Measurements from ENCODE around the gene BTG2.
A peak's percentile ranks its signal among the peaks of the same experiment; 100 is the strongest.
"Not testable (repeated sequence)": the region's sequence is repeated elsewhere in the genome, so short reads cannot be mapped to it uniquely, and the experiment has no call there.

Gene BTG2

GRCh38 chr1:203295796-203296195, 9.5 kb upstream of the BTG2 start:
- no peak for DNase-seq

- no peak for DNase-seq
Measured at GRCh38 chr1:203296460-203297073, 8.8 kb upstream of the BTG2 start.

- no peak for DNase-seq
Measured at GRCh38 chr1:203299169-203299568, 6.2 kb upstream of the BTG2 start.

GRCh38 chr1:203299719-203300429, 5.4 kb upstream of the BTG2 start:
- DNase-seq = not testable (repeated sequence)

- DNase-seq = no peak
Measured at GRCh38 chr1:203300441-203301330, 4.6 kb upstream of the BTG2 start.

GRCh38 chr1:203301331-203301668, 4.0 kb upstream of the BTG2 start:
- DNase-seq = no peak

GRCh38 chr1:203302456-203302855, 2.9 kb upstream of the BTG2 start:
- no peak for DNase-seq

- no peak for DNase-seq
Measured at GRCh38 chr1:203302894-203303293, 2.4 kb upstream of the BTG2 start.

- no peak for DNase-seq
Measured at GRCh38 chr1:203304391-203304918, 864 bp upstream of the BTG2 start.

- DNase-seq = no peak
Measured at GRCh38 chr1:203305809-203306088, 430 bp downstream of the BTG2 start.

- peak in 3 of 5 donors; percentile 24 to 68 (median 40) for DNase-seq
Measured at GRCh38 chr1:203306089-203306964, 1.0 kb downstream of the BTG2 start.

GRCh38 chr1:203306965-203307541, 1.7 kb downstream of the BTG2 start:
- peak in 3 of 5 donors; percentile 25 to 64 (median 36) for DNase-seq

GRCh38 chr1:203307641-203308126, 2.4 kb downstream of the BTG2 start:
- DNase-seq = no peak

GRCh38 chr1:203308328-203308922, 3.1 kb downstream of the BTG2 start:
- peak in 1 of 5 donors; percentile 24 for DNase-seq

- DNase-seq = no peak
Measured at GRCh38 chr1:203308923-203309331, 3.6 kb downstream of the BTG2 start.

- no peak for DNase-seq
Measured at GRCh38 chr1:203311368-203312301, 6.3 kb downstream of the BTG2 start.

GRCh38 chr1:203314025-203314759, 8.9 kb downstream of the BTG2 start:
- not testable (repeated sequence) for DNase-seq

- no peak for DNase-seq
Measured at GRCh38 chr1:203316626-203317093, 11.3 kb downstream of the BTG2 start.

GRCh38 chr1:203317429-203318228, 12.3 kb downstream of the BTG2 start:
- no peak for DNase-seq
